Stimulated activated CD8-positive, alpha-beta memory T cell treated with anti-CD3 and anti-CD28 coated beads, Interleukin-7, amount 100 ng/mL, for 48 hours (primary cell): ENCODE data around the gene CRIP1.

Experiments used
- DNase-seq, 2 donors: peaks; one replicate each; pipeline ENCODE4 v3.0.0-alpha.2; 2020; ENCODE audit warnings: low read depth in 1 of 2; ENCODE audit errors: extremely low read depth in 1 of 2

Gene CRIP1, protein sequence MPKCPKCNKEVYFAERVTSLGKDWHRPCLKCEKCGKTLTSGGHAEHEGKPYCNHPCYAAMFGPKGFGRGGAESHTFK

GRCh38 chr14:105486163-105486973, at the start of gene CRIP1:
TSS of gene CRIP1 (plus strand) at chr14:105486886. CDS start at chr14:105487260, 374 bp downstream.
- no peak for DNase-seq

DNA sequence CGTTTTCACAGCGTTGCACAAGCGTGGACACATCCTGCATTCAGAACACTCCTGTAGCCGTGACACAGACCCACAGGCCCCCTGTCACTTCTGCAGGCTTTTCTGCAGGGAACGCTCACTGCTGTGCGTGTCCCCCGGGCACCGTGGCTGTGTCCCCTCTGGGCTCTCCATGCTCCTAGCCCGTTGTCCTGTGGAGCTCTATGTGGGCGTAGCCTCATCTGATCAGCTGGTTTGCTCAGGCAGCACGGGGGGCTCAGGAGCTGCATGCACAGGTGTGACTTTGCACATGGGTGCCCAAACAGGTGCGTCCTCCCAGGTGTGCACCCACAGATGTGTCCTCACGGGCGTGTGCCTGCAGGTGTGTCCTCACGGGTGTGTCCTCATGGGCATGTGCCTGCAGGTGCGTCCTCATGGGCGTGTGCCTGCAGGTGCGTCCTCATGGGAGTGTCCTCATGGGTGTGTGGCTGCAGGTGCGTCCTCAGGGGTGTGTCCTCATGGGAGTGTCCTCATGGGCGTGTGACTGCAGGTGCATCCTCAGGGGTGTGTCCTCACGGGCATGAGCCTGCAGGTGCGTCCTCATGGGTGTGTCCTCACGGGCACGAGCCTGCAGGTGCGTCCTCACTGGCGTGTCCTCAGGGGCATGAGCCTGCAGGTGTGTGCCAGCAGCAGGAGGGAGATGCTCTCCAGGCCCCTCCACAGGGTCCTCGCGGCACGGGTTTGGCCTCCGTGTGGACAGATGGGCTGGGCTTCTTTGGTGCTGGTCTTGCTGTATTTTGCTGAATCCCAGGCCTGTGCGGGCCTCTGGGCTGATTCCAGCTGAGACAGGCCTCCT, 49.6 kb upstream of the CRIP1 start:
- DNase-seq: no peak

DNA sequence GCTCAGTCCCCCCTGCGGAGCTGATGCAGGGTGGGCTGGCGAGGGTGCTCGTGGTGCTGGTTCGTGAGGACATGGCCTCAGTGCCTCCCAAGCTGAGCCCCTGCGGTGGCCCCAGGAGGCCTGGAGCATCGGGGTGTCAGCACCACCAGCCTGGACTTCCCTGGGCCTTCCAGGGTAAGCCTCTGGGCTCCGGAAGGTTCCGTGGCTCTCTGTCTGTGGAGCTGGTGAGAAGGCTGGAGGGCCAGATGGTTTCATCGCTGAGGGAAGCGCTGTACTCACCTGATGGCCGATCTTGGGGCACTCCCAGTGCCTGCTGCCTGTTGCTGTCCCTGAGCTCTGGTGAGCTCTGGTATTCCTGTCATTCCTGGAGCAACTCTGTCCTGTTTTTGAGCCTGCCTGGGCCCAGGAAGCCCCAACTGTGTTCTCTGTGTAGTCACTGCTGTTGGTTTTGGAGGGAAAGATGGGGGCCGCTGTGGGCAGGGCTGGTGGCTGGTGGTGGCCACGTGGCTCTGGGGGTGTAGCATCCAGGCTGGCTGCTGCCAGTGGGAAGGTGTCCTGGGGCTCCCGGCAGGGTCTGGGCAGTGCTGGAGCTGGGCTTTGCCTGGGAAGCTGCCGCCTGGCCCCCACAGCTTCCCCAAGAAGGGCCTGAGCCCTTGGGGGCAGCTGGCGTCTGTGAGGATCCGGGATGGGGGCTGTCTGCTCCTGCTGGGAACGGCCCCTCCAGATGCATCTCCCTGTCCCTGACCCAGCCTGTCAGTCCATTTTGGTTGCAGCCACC, 48.8 kb upstream of the CRIP1 start:
- no peak for DNase-seq

- no peak for DNase-seq
Measured at GRCh38 chr14:105439179-105439578, 47.5 kb upstream of the CRIP1 start.

GRCh38 chr14:105439710-105440553, 46.8 kb upstream of the CRIP1 start:
- DNase-seq: no peak

GRCh38 chr14:105440554-105440900, 46.2 kb upstream of the CRIP1 start:
- DNase-seq: no peak

DNA sequence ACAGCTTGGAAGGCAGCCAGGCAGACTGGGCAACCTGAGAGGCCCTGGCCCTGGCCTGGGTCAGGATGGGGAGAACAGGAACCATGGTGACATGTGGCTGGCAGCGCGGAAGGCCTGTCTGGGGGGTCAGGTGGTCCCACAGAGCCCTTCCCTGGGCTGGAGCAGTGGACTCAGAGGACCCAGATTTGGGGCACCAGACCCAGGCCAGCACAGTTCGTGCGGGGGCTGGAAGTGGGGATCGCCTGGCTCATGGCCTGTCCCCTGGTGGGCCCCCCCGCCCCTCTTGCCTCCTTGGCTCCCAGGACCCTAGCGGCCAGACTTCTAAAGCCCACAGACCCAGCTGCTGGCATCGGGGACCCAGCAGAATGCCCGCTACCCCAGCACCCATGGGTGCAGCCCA, 45.7 kb upstream of the CRIP1 start:
- no peak for DNase-seq

GRCh38 chr14:105442125-105442524, 44.6 kb upstream of the CRIP1 start:
- DNase-seq: no peak

GRCh38 chr14:105442834-105443233, 43.9 kb upstream of the CRIP1 start:
- no peak for DNase-seq

- DNase-seq: no peak
Measured at GRCh38 chr14:105444859-105445258, 41.8 kb upstream of the CRIP1 start.

- DNase-seq: no peak
Measured at GRCh38 chr14:105445290-105445689, 41.4 kb upstream of the CRIP1 start.

DNA sequence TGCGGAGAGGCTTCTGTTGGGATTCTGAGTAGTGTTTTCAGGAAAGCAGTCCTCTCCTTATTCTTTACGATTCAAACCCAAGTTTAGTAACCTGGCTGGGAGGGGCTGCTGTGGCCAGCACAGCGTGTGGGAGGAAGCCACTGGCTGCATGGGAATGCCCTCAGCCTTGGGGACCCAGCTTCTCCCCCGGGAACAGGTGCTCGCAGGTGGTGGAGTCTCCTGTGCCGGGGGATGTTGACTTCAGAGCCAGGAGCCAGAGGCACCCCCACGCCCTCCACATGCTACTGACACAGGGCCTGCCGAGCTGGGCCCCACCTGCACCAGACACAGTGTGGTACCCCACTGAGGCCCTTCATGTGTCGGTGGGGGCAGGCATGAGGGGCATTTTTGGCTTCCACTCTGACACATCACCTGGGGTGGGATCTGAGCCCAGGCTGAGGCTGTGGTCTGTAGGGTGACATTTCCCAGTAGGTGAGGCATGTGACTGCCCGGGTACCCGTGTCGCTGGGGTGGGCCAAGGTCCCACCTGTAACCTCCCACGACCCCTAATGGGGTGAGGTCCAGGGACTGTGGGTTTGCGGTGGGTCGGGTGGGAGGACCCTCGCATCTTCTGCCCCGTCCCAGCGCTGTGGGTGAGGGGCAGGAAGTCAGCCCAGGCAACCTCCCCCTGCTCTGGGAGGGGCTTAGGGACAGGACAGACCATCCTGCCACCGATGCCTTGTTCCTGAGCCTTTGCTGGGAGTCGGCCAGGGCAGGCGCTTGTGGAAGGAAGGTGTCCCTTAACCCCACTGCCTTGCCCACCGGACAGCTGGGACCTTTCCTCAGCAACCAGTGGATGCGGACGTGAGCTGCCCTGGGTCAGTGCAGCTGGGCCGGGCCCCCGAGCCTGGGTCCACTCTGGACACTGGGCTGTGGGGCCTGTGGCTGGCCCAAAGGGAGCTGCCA, 40.5 kb upstream of the CRIP1 start:
- no peak for DNase-seq

DNA sequence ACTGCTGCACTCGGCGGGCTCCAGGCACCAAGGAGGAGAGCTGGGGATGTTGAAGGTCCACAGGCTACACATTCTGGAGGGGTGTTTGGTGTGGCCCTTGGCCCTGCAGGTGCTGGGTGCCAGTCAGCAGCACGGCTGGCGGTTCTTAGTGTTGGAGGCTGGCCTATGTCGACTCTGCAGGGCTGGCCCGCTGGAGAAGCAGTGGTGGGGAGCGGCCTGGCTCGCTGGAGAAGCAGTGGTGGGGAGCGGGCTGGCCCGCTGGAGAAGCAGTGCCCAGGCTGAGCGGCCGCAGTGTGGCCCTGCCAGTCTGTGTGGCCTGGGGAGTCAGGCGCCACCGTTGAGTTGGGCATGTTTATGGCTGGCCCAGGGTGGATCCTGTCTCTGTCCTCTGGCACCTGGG, 39.7 kb upstream of the CRIP1 start:
- no peak for DNase-seq

- no peak for DNase-seq
Measured at GRCh38 chr14:105447651-105448640, 38.7 kb upstream of the CRIP1 start.

DNA sequence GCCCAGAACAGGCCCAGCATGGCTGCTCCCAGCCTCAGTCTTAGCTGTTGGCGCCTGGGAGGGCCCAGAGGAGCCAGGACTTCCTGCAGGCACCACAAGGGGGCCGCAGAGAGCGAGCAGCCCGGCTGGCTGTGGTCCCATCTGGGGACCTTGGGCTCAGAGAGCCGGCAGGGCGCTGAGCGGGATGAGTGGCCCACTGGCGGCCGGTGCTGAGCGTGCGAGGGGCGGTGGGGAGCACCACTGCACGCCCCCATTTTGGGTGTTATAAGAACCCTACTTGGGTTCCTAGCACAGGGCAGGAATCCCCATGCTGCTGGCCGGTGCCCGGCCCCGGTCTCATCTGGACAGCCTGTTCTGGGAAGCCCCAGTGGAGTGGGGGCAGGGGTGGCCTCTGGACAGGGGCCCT, 38.0 kb upstream of the CRIP1 start:
- peak; percentile 23 to 32 for DNase-seq

GRCh38 chr14:105449276-105450122, 37.2 kb upstream of the CRIP1 start:
- no peak for DNase-seq

DNA sequence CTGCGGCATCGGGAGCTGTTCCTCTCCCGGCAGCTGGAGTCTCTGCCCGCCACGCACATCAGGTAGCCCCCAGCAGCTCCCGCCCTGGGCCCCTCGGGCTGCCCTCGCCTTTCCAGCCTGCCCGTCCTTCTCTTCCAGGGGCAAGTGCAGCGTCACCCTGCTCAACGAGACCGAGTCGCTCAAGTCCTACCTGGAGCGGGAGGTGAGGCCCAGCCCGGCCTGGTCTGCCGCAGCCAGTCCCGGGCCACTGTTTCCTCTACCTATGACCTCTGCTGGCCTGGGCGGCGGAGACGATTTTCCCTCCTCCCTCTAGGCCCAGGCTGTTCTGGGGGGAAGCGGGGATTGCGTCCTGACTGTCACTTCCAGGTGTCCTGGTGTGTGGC, 36.6 kb upstream of the CRIP1 start:
- DNase-seq: no peak
